Activated CD4-positive, alpha-beta T cell treated with anti-CD3 and anti-CD28 coated beads, Interleukin-2, amount 10 ng/mL, durations not matched to agents 7 days and 5 days (primary cell): ENCODE data around the gene TERT. TPM values are rescaled to one million over a fixed set of nuclear protein-coding genes. Genes with fewer than 3 reads are reported as not detected.
"Not testable (repeated sequence)": the region's sequence is repeated elsewhere in the genome, so short reads cannot be mapped to it uniquely, and the experiment has no call there.

ENCODE experiments used
- CTCF ChIA-PET: fragments of 350-600 bp; sonication (Branson Sonifier 250); formaldehyde crosslinking; loops from one replicate; lab custom pipeline; 2021; ENCODE audit warnings: antibody characterized with exemption; lab: Charles Lee
- POLR2A ChIA-PET: fragments of 350-600 bp; sonication (Branson Sonifier 250); formaldehyde crosslinking; loops from one replicate; lab custom pipeline; 2021; ENCODE audit warnings: antibody characterized with exemption; lab: Charles Lee
- DNase-seq: peaks from one replicate; pipeline ENCODE4 v3.0.0-alpha.2; 2020
- H3K27ac Mint-ChIP-seq: one replicate; pipeline ENCODE4 v1.8.0; 2021; ENCODE audit warnings: mild to moderate bottlenecking, moderate library complexity, mixed read lengths
- H3K27me3 Mint-ChIP-seq: one replicate; pipeline ENCODE4 v1.8.0; 2021; ENCODE audit warnings: mixed read lengths
- H3K36me3 Mint-ChIP-seq: one replicate; pipeline ENCODE4 v1.8.0; 2021; ENCODE audit warnings: low read depth, mixed read lengths
- H3K4me1 Mint-ChIP-seq: one replicate; pipeline ENCODE4 v1.8.0; 2021; ENCODE audit warnings: mixed read lengths
- H3K4me3 Mint-ChIP-seq: one replicate; pipeline ENCODE4 v1.8.0; 2021; ENCODE audit warnings: mild to moderate bottlenecking, moderate library complexity, mixed read lengths
- H3K9me3 Mint-ChIP-seq: one replicate; pipeline ENCODE4 v1.8.0; 2021; ENCODE audit warnings: mixed read lengths
- total RNA-seq, 2 experiments: library from RNA; stranded (reverse); gene quantifications; one replicate each; pipeline ENCODE4 v1.2.3, GENCODE V29; 2021

Gene TERT
- 1 to 10 TPM; 3.4 to 5.6 TPM for total RNA-seq

DNA sequence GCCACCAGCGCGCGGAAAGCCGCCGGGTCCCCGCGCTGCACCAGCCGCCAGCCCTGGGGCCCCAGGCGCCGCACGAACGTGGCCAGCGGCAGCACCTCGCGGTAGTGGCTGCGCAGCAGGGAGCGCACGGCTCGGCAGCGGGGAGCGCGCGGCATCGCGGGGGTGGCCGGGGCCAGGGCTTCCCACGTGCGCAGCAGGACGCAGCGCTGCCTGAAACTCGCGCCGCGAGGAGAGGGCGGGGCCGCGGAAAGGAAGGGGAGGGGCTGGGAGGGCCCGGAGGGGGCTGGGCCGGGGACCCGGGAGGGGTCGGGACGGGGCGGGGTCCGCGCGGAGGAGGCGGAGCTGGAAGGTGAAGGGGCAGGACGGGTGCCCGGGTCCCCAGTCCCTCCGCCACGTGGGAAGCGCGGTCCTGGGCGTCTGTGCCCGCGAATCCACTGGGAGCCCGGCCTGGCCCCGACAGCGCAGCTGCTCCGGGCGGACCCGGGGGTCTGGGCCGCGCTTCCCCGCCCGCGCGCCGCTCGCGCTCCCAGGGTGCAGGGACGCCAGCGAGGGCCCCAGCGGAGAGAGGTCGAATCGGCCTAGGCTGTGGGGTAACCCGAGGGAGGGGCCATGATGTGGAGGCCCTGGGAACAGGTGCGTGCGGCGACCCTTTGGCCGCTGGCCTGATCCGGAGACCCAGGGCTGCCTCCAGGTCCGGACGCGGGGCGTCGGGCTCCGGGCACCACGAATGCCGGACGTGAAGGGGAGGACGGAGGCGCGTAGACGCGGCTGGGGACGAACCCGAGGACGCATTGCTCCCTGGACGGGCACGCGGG is at the start of gene TERT:
TERT (minus strand) TSS at position 234 of the 815 bp plus-strand sequence; CDS start at position 155, 79 bp downstream.
- Mint-ChIP-seq H3K36me3 (no peaks in the 10 kb centered on the region), H3K27ac (no peak within 1 kb of the TSS), H3K4me1 (peaks cover 6% of the 10 kb centered on the region), H3K4me3 (peak within 1 kb of the TSS; percentile 40), H3K27me3 (no peaks in the 10 kb centered on the region), H3K9me3 (no peaks in the 10 kb centered on the region)
- POLR2A ChIA-PET = no interaction called here
- DNase-seq = peak; percentile 79
- CTCF ChIA-PET = interaction anchor here (0.9 to 1.3 kb wide), 2 partner anchors 34 to 37 kb away, joined by 3 read pairs; no protein-coding TSS in a partner anchor

DNA sequence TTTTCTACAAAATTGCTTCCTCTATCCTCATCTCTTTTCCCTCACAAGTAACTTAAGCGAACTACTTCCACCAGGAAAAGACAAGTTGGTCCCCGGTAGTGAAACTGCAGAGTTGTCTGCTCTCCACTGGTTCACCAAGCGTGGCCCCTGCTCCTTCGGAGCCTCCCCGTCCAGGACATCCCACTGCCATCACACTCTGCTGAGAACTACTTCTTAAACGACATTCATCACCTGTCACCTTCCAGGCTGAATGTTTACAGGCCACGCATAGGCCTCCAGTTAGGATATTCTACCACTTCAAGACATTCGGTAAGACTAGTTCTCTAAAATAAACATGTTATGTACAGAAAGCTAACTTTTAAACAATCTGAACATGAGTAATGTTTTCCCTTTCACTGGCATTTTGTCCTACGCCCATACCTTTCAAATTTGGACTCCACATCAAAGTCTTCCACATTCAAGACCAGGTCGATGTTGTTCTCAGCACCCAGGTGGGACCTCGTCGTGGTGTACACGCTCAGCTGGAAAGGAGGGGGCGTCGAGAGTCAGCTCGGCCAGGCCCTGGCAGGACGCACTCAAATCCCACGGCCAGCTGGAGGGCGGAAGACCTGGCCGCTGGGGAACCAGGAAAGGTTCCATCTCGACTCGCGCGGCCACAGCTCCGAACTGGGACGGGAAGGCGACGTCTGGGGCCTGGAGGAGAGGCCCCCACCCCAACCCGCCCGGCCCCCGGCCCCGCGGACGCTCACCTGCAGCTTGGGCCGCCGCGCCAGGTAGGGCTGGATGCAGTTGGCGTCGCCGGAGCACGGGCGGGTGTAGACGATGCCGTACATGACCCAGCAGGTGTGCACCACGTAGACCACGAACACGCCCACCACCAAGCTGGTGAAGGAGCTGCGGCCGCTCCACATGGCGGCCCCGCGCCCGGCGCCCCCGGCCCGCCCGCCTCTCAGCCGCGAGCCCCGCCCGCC is 49.3 kb upstream of the TERT start:
- Mint-ChIP-seq H3K4me1 (peaks cover 29% of the 10 kb centered on the region), H3K27ac (peak overlapping the region; percentile 84), H3K4me3 (peak overlapping the region; percentile 82), H3K27me3 (no peaks in the 10 kb centered on the region), H3K9me3 (no peaks in the 10 kb centered on the region), H3K36me3 (peaks cover 30% of the 10 kb centered on the region)
- ChIA-PET CTCF (interaction anchor here (2.0 kb wide), 1 partner anchor 34 kb away, joined by 5 read pairs; no protein-coding TSS in a partner anchor), POLR2A (interaction anchor here (0.8 kb wide), 1 partner anchor 182 kb away, joined by 4 read pairs; no protein-coding TSS in a partner anchor)
- peak; percentile 22 for DNase-seq

DNA sequence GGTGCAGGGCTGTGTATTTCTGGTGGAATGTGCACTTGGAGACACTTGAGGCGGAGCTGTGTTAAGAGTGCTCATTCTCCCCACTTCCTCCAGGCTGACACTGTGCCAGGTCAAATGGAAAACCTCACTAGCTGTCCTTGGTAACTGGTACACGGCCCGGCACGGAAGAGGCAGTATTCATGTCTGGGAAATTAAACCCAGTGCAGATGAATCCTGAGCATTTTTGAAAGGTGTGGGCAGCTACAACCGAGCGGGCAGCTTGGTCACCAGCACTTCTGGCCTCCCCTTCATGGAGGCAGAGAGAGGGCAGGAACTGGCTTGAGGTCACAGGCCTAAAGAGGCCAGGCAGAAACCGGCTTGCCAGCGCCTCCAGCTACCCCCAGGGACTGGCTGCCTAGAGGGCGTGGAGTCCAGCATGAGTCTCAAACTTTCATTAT is 48.5 kb upstream of the TERT start:
- CTCF ChIA-PET = interaction anchor here (2.0 kb wide), 1 partner anchor 33 kb away, joined by 5 read pairs; no protein-coding TSS in a partner anchor
- POLR2A ChIA-PET = no interaction called here
- Mint-ChIP-seq H3K9me3 (no peaks in the 10 kb centered on the region), H3K4me3 (peak overlapping the region; percentile 82), H3K27ac (peak overlapping the region; percentile 6), H3K4me1 (peaks cover 29% of the 10 kb centered on the region), H3K27me3 (no peaks in the 10 kb centered on the region), H3K36me3 (peaks cover 32% of the 10 kb centered on the region)
- DNase-seq = no peak

DNA sequence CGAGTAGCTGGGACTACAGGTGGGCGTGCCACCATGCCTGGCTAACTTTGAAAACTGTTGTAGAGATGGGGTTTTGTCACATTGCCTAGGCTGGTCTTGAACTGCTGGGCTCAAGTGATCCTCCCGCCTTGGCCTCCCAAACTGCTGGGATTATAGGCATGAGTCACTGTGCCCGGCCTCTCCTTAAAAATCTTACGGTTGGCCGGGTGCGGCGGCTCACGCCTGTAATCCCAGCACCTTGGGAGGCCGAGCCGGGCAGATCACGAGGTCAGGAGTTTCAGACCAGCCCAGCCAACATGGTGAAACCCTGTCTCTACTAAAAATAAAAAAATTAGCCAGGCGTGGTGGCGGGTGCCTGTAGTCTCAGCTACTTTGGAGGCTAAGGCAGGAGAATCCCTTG is 47.8 kb upstream of the TERT start:
- POLR2A ChIA-PET, H3K27ac Mint-ChIP-seq, H3K9me3 Mint-ChIP-seq, DNase-seq, H3K27me3 Mint-ChIP-seq: not testable (repeated sequence)
- H3K4me3 Mint-ChIP-seq = peak overlapping the region; percentile 82
- peaks cover 30% of the 10 kb centered on the region for H3K4me1 Mint-ChIP-seq
- peaks cover 36% of the 10 kb centered on the region for H3K36me3 Mint-ChIP-seq
- CTCF ChIA-PET = interaction anchor here (2.0 kb wide), 1 partner anchor 33 kb away, joined by 5 read pairs; no protein-coding TSS in a partner anchor

GRCh38 chr5:1342268-1342667 is 47.4 kb upstream of the TERT start:
- Mint-ChIP-seq H3K27ac (no peak overlapping the region), H3K27me3 (no peaks in the 10 kb centered on the region), H3K9me3 (no peaks in the 10 kb centered on the region), H3K4me3 (no peak overlapping the region), H3K36me3 (peaks cover 38% of the 10 kb centered on the region), H3K4me1 (peaks cover 34% of the 10 kb centered on the region)
- no peak for DNase-seq
- CTCF ChIA-PET = interaction anchor here (2.0 kb wide), 1 partner anchor 32 kb away, joined by 5 read pairs; no protein-coding TSS in a partner anchor
- POLR2A ChIA-PET = no interaction called here

- peaks cover 38% of the 10 kb centered on the region for H3K36me3 Mint-ChIP-seq
- CTCF ChIA-PET = interaction anchor here (2.0 kb wide), 1 partner anchor 32 kb away, joined by 5 read pairs; no protein-coding TSS in a partner anchor
- H3K9me3 Mint-ChIP-seq = no peaks in the 10 kb centered on the region
- H3K27ac Mint-ChIP-seq = peak overlapping the region; percentile 19
- peaks cover 37% of the 10 kb centered on the region for H3K4me1 Mint-ChIP-seq
- DNase-seq = no peak
- no peaks in the 10 kb centered on the region for H3K27me3 Mint-ChIP-seq
- no peak overlapping the region for H3K4me3 Mint-ChIP-seq
- POLR2A ChIA-PET = no interaction called here
Observed at GRCh38 chr5:1341863-1342262, 47.0 kb upstream of the TERT start.

GRCh38 chr5:1339818-1340210 is 44.9 kb upstream of the TERT start:
- POLR2A ChIA-PET, H3K4me3 Mint-ChIP-seq, CTCF ChIA-PET, H3K27ac Mint-ChIP-seq, H3K9me3 Mint-ChIP-seq, DNase-seq, H3K27me3 Mint-ChIP-seq: not testable (repeated sequence)
- peaks cover 51% of the 10 kb centered on the region for H3K36me3 Mint-ChIP-seq
- peaks cover 38% of the 10 kb centered on the region for H3K4me1 Mint-ChIP-seq

DNA sequence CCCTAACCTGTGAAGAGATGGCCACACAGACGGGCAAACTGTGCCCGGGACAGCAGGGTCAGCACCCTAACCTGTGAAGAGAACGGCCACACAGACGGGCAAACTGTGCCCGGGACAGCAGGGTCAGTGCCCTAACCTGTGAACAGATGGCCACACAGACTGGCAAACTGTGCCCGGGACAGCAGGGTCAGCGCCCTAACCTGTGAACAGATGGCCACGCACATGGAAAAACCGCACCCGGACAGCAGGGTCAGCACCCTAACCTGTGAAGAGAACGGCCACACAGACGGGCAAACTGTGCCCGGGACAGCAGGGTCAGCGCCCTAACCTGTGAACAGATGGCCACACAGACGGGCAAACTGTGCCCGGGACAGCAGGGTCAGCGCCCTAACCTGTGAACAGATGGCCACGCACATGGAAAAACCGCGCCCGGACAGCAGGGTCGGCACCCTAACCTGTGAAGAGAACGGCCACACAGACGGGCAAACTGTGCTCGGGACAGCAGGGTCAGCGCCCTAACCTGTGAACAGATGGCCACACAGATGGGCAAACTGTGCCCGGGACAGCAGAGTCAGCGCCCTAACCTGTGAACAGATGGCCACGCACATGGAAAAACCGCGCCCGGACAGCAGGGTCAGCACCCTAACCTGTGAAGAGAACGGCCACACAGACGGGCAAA is 44.4 kb upstream of the TERT start:
- CTCF ChIA-PET, H3K27ac Mint-ChIP-seq, H3K4me3 Mint-ChIP-seq, DNase-seq, POLR2A ChIA-PET, H3K9me3 Mint-ChIP-seq, H3K27me3 Mint-ChIP-seq: not testable (repeated sequence)
- H3K36me3 Mint-ChIP-seq = peaks cover 55% of the 10 kb centered on the region
- peaks cover 38% of the 10 kb centered on the region for H3K4me1 Mint-ChIP-seq

DNA sequence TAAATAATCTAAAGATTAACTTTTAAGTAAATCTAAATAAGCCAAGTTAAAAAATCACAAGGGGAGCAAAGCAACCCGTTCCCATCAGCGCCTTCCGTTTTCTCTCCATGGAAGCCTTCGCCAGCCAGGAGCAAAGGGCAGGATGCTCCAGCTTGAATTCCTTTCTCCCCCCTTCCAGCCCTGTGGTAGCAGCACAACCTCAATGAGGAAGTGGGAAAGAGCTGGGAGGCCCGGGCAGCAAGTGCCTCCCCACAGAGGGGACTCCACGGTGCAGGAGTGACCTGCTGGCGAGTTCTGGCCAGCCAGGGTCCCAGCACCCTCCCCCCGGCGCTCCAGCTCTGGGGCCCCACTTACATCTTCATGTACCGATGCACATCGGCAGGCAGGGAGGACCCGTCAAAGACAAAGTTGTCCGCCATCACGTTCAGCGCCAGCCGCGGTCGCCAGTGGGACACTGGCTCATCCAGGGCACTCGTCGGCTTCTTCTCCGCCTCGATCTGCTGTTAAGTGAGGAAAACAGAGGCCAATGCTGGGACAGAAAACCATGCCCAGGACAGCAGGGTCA is 43.7 kb upstream of the TERT start:
- Mint-ChIP-seq H3K9me3 (no peaks in the 10 kb centered on the region), H3K4me3 (no peak overlapping the region), H3K27me3 (no peaks in the 10 kb centered on the region), H3K27ac (no peak overlapping the region), H3K4me1 (peaks cover 32% of the 10 kb centered on the region), H3K36me3 (peaks cover 50% of the 10 kb centered on the region)
- CTCF ChIA-PET = no interaction called here
- POLR2A ChIA-PET = no interaction called here
- no peak for DNase-seq

DNA sequence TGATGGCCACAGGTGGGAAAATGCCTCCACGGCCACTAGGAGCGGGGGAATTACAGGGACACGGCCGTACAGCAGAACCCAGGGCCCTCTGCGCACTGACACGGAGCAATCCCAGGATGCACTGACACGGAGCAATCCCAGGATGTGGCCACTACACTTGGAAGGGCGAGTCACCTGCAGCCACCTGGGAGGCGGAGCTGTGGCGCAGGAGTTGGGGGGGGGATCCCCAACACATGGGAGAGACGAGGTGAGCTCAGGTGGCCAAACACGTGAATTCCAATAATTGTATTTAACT is 43.3 kb upstream of the TERT start:
- no peak for DNase-seq
- H3K9me3 Mint-ChIP-seq = no peaks in the 10 kb centered on the region
- H3K4me1 Mint-ChIP-seq = peaks cover 29% of the 10 kb centered on the region
- no peak overlapping the region for H3K27ac Mint-ChIP-seq
- no peak overlapping the region for H3K4me3 Mint-ChIP-seq
- POLR2A ChIA-PET = no interaction called here
- no peaks in the 10 kb centered on the region for H3K27me3 Mint-ChIP-seq
- CTCF ChIA-PET = no interaction called here
- peaks cover 48% of the 10 kb centered on the region for H3K36me3 Mint-ChIP-seq

DNA sequence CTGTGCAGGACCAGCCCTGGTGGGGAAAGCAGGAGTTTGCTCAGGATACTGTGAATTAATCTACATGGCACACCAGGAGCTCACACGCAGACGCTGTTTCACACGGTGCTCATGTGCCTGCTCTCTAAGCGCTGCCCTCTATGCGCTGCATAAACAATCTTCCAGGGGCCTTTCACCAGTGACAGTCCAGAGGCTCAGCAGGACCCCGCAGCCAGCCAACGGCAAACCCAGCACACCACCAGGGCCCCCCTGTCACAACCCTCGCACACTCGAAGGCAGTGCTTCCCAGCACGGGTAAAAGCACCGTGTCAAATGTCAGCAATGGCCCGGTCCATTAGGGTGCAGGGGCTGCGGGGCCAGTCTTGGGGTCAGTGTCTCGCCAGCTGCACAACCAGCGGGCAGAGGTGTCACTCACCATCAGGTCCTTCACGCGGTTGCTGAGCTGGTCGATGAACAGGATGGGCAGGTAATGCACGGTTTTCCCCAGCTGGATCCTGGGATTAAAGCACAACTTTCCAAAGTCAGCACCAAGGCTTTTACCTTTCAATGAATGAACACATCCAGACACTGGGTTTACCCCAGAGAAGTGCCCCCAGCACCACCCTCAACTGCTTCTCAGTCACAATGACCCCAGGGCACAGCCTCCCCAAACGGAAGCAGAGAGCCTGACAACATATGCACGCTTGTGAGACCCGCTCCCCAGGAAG is 42.8 kb upstream of the TERT start:
- no peaks in the 10 kb centered on the region for H3K9me3 Mint-ChIP-seq
- CTCF ChIA-PET = interaction anchor here (0.6 kb wide), 1 partner anchor 10 kb away, joined by 4 read pairs; no protein-coding TSS in a partner anchor
- POLR2A ChIA-PET = no interaction called here
- DNase-seq = no peak
- no peaks in the 10 kb centered on the region for H3K27me3 Mint-ChIP-seq
- no peak overlapping the region for H3K4me3 Mint-ChIP-seq
- no peak overlapping the region for H3K27ac Mint-ChIP-seq
- peaks cover 27% of the 10 kb centered on the region for H3K4me1 Mint-ChIP-seq
- peaks cover 46% of the 10 kb centered on the region for H3K36me3 Mint-ChIP-seq
